Measurements from ENCODE around the gene HNRNPUL1.

GRCh38 chr19:41302624-41303351 lies 38.6 kb downstream of the HNRNPUL1 start:
- TF ChIP-seq EZH2 (IDR thresholded peaks at IDR 0.05; ENCODE audit: low read length, missing control alignments): no peak
- TF ChIP-seq CTCF (conservative IDR thresholded peaks at IDR 0.05 in 1 of 2, IDR thresholded peaks at IDR 0.05 in 1 of 2; ENCODE audit: low read depth in 1 of 2, low read length in 2 of 2): no peak

Measured in fibroblast of lung (primary cell).